Umbilical cord (tissue), 2 donors: ENCODE results near the gene LHFPL6. TPM values are rescaled to one million over a fixed set of nuclear protein-coding genes. Genes with fewer than 3 reads are reported as not detected.

Source experiments
- DNase-seq: peaks from one replicate; pipeline ENCODE4 v3.0.0-alpha.2; 2015; ENCODE audit warnings: low spot score
- total RNA-seq: library from RNA; depleted of rRNA; stranded (reverse); fragments of >200 nt; gene quantifications from one replicate; pipeline ENCODE4 v1.2.3, GENCODE V29; 2014; ENCODE audit warnings: low replicate concordance; ENCODE audit not compliant: insufficient read depth

LHFPL6 gene
- total RNA-seq, 1 donor from 2014 or later, result 141 TPM

- DNase-seq, result no peak
Observed at GRCh38 chr13:39554371-39554770, 48.6 kb downstream of the LHFPL6 start.

GRCh38 chr13:39552246-39552645, 50.7 kb downstream of the LHFPL6 start:
- DNase-seq, result no peak

GRCh38 chr13:39550931-39551330, 52.1 kb downstream of the LHFPL6 start:
- DNase-seq, result no peak

- DNase-seq, result no peak
Observed at GRCh38 chr13:39547108-39547507, 55.9 kb downstream of the LHFPL6 start.

- no peak for DNase-seq
Observed at GRCh38 chr13:39542361-39542760, 60.6 kb downstream of the LHFPL6 start.

GRCh38 chr13:39540929-39541605, 61.9 kb downstream of the LHFPL6 start:
- DNase-seq, result no peak

- no peak for DNase-seq
Observed at GRCh38 chr13:39538816-39539790, 63.9 kb downstream of the LHFPL6 start.

- DNase-seq, result peak; percentile 48
Observed at GRCh38 chr13:39536906-39537305, 66.1 kb downstream of the LHFPL6 start.

GRCh38 chr13:39536274-39536673, 66.7 kb downstream of the LHFPL6 start:
- DNase-seq, result no peak

- no peak for DNase-seq
Observed at GRCh38 chr13:39533651-39534150, 69.3 kb downstream of the LHFPL6 start.

- DNase-seq, result no peak
Observed at GRCh38 chr13:39531646-39532045, 71.3 kb downstream of the LHFPL6 start.

- DNase-seq, result no peak
Observed at GRCh38 chr13:39530916-39531315, 72.1 kb downstream of the LHFPL6 start.

GRCh38 chr13:39528661-39528980, 74.4 kb downstream of the LHFPL6 start:
- no peak for DNase-seq

GRCh38 chr13:39527961-39528660, 74.9 kb downstream of the LHFPL6 start:
- DNase-seq, result peak; percentile 69

GRCh38 chr13:39527301-39527700, 75.7 kb downstream of the LHFPL6 start:
- DNase-seq, result no peak

GRCh38 chr13:39526499-39526898, 76.5 kb downstream of the LHFPL6 start:
- no peak for DNase-seq

- peak; percentile 22 for DNase-seq
Observed at GRCh38 chr13:39525506-39525905, 77.5 kb downstream of the LHFPL6 start.

- DNase-seq, result no peak
Observed at GRCh38 chr13:39524795-39525194, 78.2 kb downstream of the LHFPL6 start.

GRCh38 chr13:39522329-39522728, 80.7 kb downstream of the LHFPL6 start:
- no peak for DNase-seq

GRCh38 chr13:39521701-39522100, 81.3 kb downstream of the LHFPL6 start:
- DNase-seq, result no peak

- DNase-seq, result peak; percentile 35
Observed at GRCh38 chr13:39516096-39516495, 86.9 kb downstream of the LHFPL6 start.

GRCh38 chr13:39515224-39515714, 87.7 kb downstream of the LHFPL6 start:
- no peak for DNase-seq
